ENCODE measurements around the gene TSSK6. TPM values are rescaled to one million over a fixed set of nuclear protein-coding genes. Genes with fewer than 3 reads are reported as not detected.
A peak's percentile ranks its signal among the peaks of the same experiment; 100 is the strongest.

The TSSK6 gene
- total RNA-seq, 3 donors from 2014 or later = 1.8 to 2.5 (median 2.3) TPM

GRCh38 chr19:19488875-19489690, 26.3 kb downstream of the TSSK6 start:
- H3K4me3 ChIP-seq = no peak overlapping the region
- H3K9me3 ChIP-seq = no peaks in the 10 kb centered on the region
- peak; percentile 84 to 92 (median 88) for DNase-seq
- no peaks in the 10 kb centered on the region for H3K36me3 ChIP-seq (ENCODE audit: low read depth)
- peak; percentile 78 for ATAC-seq
- TF ChIP-seq CTCF (IDR thresholded peaks at IDR 0.05) = no peak
- peaks cover 47% of the 10 kb centered on the region for H3K4me1 ChIP-seq (ENCODE audit: low read depth)
- intact Hi-C loops (cut with DNase I, micrococcal nuclease) = loop anchor here in 1 of 2 donors (10.0 kb wide), 1 partner anchor 84 kb away; the partner anchor contains the start of gene GATAD2A

- H3K36me3 ChIP-seq (ENCODE audit: low read depth) = no peaks in the 10 kb centered on the region
- no peaks in the 10 kb centered on the region for H3K9me3 ChIP-seq
- no peak for TF ChIP-seq CTCF (IDR thresholded peaks at IDR 0.05)
- peaks cover 47% of the 10 kb centered on the region for H3K4me1 ChIP-seq (ENCODE audit: low read depth)
- intact Hi-C loops (cut with DNase I, micrococcal nuclease) = loop anchor here in 1 of 2 donors (10.0 kb wide), 1 partner anchor 83 kb away; the partner anchor contains the start of gene GATAD2A
- peak; percentile 71 to 81 (median 72) for DNase-seq
- H3K4me3 ChIP-seq = no peak overlapping the region
- ATAC-seq = peak; percentile 53
Measured at GRCh38 chr19:19487950-19488874, 27.1 kb downstream of the TSSK6 start.

- Histone ChIP-seq H3K4me3 (no peak overlapping the region), H3K9me3 (no peaks in the 10 kb centered on the region), H3K36me3 (ENCODE audit: low read depth) (no peaks in the 10 kb centered on the region), H3K4me1 (ENCODE audit: low read depth) (peaks cover 47% of the 10 kb centered on the region)
- DNase-seq (peak in 1 of 3 donors; percentile 49), ATAC-seq (no peak)
- no peak for TF ChIP-seq CTCF (IDR thresholded peaks at IDR 0.05)
- intact Hi-C loops (cut with DNase I, micrococcal nuclease) = loop anchor here in 1 of 2 donors (10.0 kb wide), 1 partner anchor 83 kb away; the partner anchor contains the start of gene GATAD2A
Measured at GRCh38 chr19:19487077-19487949, 28.0 kb downstream of the TSSK6 start.

GRCh38 chr19:19486343-19487076, 28.8 kb downstream of the TSSK6 start:
- ATAC-seq (no peak), DNase-seq (peak in 1 of 3 donors; percentile 54)
- Histone ChIP-seq H3K4me3 (no peak overlapping the region), H3K4me1 (ENCODE audit: low read depth) (peaks cover 47% of the 10 kb centered on the region), H3K36me3 (ENCODE audit: low read depth) (no peaks in the 10 kb centered on the region), H3K9me3 (no peaks in the 10 kb centered on the region)
- TF ChIP-seq CTCF (IDR thresholded peaks at IDR 0.05) = no peak
- intact Hi-C loops (cut with DNase I, micrococcal nuclease) = loop anchor here in 1 of 2 donors (10.0 kb wide), 1 partner anchor 82 kb away; the partner anchor contains the start of gene GATAD2A
